Measurements from ENCODE around the gene FAM114A2.

The FAM114A2 gene

GRCh38 chr5:153981905-153982605 lies 56.7 kb downstream of the FAM114A2 start:
- DNase-seq: no peak

GRCh38 chr5:153979028-153979783 lies 59.5 kb downstream of the FAM114A2 start:
- DNase-seq: no peak

GRCh38 chr5:153974813-153975163 lies 63.9 kb downstream of the FAM114A2 start:
- DNase-seq: no peak

- DNase-seq: peak; percentile 28
These were observed 64.4 kb downstream of the FAM114A2 start for GRCh38 chr5:153974131-153974812.

GRCh38 chr5:153972240-153972639 lies 66.5 kb downstream of the FAM114A2 start:
- no peak for DNase-seq

- no peak for DNase-seq
These were observed 68.2 kb downstream of the FAM114A2 start for GRCh38 chr5:153970496-153970895.

GRCh38 chr5:153969563-153969895 lies 69.2 kb downstream of the FAM114A2 start:
- no peak for DNase-seq

- no peak for DNase-seq
These were observed 69.7 kb downstream of the FAM114A2 start for GRCh38 chr5:153968761-153969562.

- DNase-seq: peak; percentile 15
These were observed 73.6 kb downstream of the FAM114A2 start for GRCh38 chr5:153964880-153965645.

GRCh38 chr5:153964191-153964879 lies 74.4 kb downstream of the FAM114A2 start:
- no peak for DNase-seq

GRCh38 chr5:153960269-153961215 lies 78.2 kb downstream of the FAM114A2 start:
- DNase-seq: no peak

GRCh38 chr5:153959134-153959957 lies 79.4 kb downstream of the FAM114A2 start:
- DNase-seq: peak; percentile 3

- no peak for DNase-seq
These were observed 81.5 kb downstream of the FAM114A2 start for GRCh38 chr5:153957205-153957604.

GRCh38 chr5:153953411-153953810 lies 85.3 kb downstream of the FAM114A2 start:
- DNase-seq: no peak

- no peak for DNase-seq
These were observed 85.8 kb downstream of the FAM114A2 start for GRCh38 chr5:153952893-153953292.

GRCh38 chr5:153952057-153952456 lies 86.7 kb downstream of the FAM114A2 start:
- DNase-seq: no peak

GRCh38 chr5:153941265-153941664 lies 97.4 kb downstream of the FAM114A2 start:
- no peak for DNase-seq

All from T1000 (cell line).